Right atrium auricular region (tissue), 2 donors: ENCODE data around the gene CAMLG. TPM values are rescaled to one million over a fixed set of nuclear protein-coding genes. Genes with fewer than 3 reads are reported as not detected.

Experiments
- DNase-seq: peaks from one replicate; pipeline ENCODE4 v3.0.0-alpha.2; 2019; ENCODE audit warnings: low spot score
- H3K27ac ChIP-seq, 2 donors: fragments of 200-600 bp; sonication (generic); 1 replicate in 1 of 2; 2 replicates in 1 of 2; pipeline ENCODE4 v1.5.1; 2016 to 2019
- H3K27me3 ChIP-seq, 2 donors: fragments of 200-600 bp; sonication (generic); one replicate each; pipeline versions ENCODE4 v1.5.1 to v1.6.0; 2017 to 2019
- H3K36me3 ChIP-seq: fragments of 200-600 bp; sonication (generic); one replicate; pipeline ENCODE4 v1.5.1; 2016
- H3K4me1 ChIP-seq, 2 donors: fragments of 200-600 bp; sonication (generic); one replicate each; pipeline versions ENCODE4 v1.5.1 to v1.6.0; 2017 to 2019
- H3K4me3 ChIP-seq, 2 donors: fragments of 200-600 bp; sonication (generic); 1 replicate in 1 of 2; 2 replicates in 1 of 2; pipeline ENCODE4 v1.5.1; 2017 to 2019; ENCODE audit warnings: mild to moderate bottlenecking in 1 of 2, moderate library complexity in 1 of 2
- H3K9me3 ChIP-seq, 2 donors: fragments of 200-600 bp; sonication (generic); one replicate each; pipeline ENCODE4 v1.5.1; 2019
- CTCF ChIP-seq, 2 donors: fragments of 200-600 bp; sonication (generic); IDR thresholded peaks; one replicate each; pipeline ENCODE4 v1.5.1; 2019; ENCODE audit warnings: antibody characterized with exemption in 2 of 2
- total RNA-seq, 2 donors: library from RNA; depleted of rRNA; stranded (reverse); fragments of >200 nt; gene quantifications; one replicate each; pipeline ENCODE4 v1.1.0, GENCODE V29; 2016

Gene CAMLG
- total RNA-seq, 2 donors from 2014 or later, result 18.2 to 21.9 TPM

GRCh38 chr5:134787692-134788091, 49.3 kb downstream of the CAMLG start:
- Histone ChIP-seq H3K4me1 (no peaks in the 10 kb centered on the region), H3K4me3 (no peak overlapping the region), H3K9me3 (no peaks in the 10 kb centered on the region), H3K27me3 (no peaks in the 10 kb centered on the region), H3K36me3 (peaks cover 86% of the 10 kb centered on the region), H3K27ac (no peak overlapping the region)
- DNase-seq, result no peak
- no peak for TF ChIP-seq CTCF (IDR thresholded peaks at IDR 0.05)

DNA sequence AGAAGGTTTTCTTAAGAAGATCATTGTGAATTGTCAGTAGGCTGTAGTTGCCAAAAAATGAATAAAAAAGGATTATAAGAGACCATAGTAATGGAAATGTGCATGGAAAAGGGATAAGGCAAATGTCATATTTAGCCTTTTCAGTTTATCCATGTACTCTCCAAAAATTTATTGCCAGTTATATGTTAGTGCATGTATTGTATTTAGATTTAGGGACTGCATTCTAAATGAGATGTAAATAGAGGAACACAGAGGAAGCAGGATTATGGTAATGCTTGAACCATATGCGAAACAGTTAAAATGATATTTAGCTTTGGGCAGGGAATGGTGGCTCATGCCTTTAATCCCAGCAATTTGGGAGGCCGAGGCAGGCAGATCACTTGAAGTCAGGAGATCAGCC, 53.2 kb downstream of the CAMLG start:
- DNase-seq, result no peak
- Histone ChIP-seq H3K4me1 (no peaks in the 10 kb centered on the region), H3K27ac (no peak overlapping the region), H3K36me3 (peaks cover 79% of the 10 kb centered on the region), H3K4me3 (no peak overlapping the region), H3K9me3 (no peaks in the 10 kb centered on the region), H3K27me3 (no peaks in the 10 kb centered on the region)
- TF ChIP-seq CTCF (IDR thresholded peaks at IDR 0.05), result no peak

DNA sequence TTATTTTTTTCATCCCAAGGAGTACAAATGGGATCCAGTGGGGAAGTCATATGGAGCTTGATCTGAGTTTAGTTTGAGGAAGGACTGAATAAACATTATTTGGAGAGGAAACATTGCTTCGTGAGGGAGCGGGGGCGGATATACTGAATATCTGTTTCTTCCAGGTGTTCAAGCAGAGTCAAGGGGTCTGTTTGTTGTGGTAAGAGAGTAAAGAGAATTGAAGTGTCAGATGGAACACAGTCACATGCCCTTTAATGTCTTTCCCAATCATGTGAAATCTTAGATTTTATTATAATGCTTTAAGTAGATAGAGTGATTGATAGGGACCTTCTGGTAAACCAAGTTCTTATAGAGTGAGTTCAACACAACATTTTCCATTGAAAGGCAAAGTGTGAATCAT, 53.9 kb downstream of the CAMLG start:
- Histone ChIP-seq H3K4me1 (no peaks in the 10 kb centered on the region), H3K27ac (no peak overlapping the region), H3K27me3 (no peaks in the 10 kb centered on the region), H3K4me3 (no peak overlapping the region), H3K9me3 (no peaks in the 10 kb centered on the region), H3K36me3 (peaks cover 77% of the 10 kb centered on the region)
- TF ChIP-seq CTCF (IDR thresholded peaks at IDR 0.05), result no peak
- DNase-seq, result no peak

- Histone ChIP-seq H3K9me3 (no peaks in the 10 kb centered on the region), H3K36me3 (peaks cover 80% of the 10 kb centered on the region), H3K4me1 (no peaks in the 10 kb centered on the region), H3K4me3 (no peak overlapping the region), H3K27ac (no peak overlapping the region), H3K27me3 (no peaks in the 10 kb centered on the region)
- DNase-seq, result no peak
- TF ChIP-seq CTCF (IDR thresholded peaks at IDR 0.05), result no peak
These were observed 54.8 kb downstream of the CAMLG start for GRCh38 chr5:134793111-134793510.

GRCh38 chr5:134794082-134794481, 55.7 kb downstream of the CAMLG start:
- no peak for DNase-seq
- Histone ChIP-seq H3K27ac (no peak overlapping the region), H3K36me3 (peaks cover 85% of the 10 kb centered on the region), H3K4me1 (no peaks in the 10 kb centered on the region), H3K9me3 (no peaks in the 10 kb centered on the region), H3K4me3 (no peak overlapping the region), H3K27me3 (no peaks in the 10 kb centered on the region)
- TF ChIP-seq CTCF (IDR thresholded peaks at IDR 0.05), result no peak

DNA sequence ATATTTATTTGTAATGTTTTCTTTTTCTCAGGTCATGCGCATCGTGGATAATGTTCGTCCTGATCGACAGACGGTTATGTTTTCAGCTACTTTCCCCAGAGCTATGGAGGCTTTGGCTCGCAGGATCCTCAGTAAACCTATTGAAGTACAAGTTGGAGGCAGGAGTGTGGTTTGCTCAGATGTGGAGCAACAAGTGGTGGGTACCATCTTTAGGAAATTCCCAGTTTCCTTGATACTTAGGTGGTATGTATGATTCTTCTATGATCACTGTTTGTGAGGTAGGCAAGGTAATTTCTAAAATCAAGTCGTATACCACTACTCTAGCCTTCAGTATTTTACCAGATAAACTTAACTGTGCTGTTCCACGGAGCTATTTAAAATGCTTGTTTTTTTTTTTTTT, 56.5 kb downstream of the CAMLG start:
- no peak overlapping the region for H3K27ac ChIP-seq
- H3K36me3 ChIP-seq, result peaks cover 81% of the 10 kb centered on the region
- no peak for TF ChIP-seq CTCF (IDR thresholded peaks at IDR 0.05)
- H3K27me3 ChIP-seq, result no peaks in the 10 kb centered on the region
- H3K4me1 ChIP-seq, result no peaks in the 10 kb centered on the region
- no peaks in the 10 kb centered on the region for H3K9me3 ChIP-seq
- no peak overlapping the region for H3K4me3 ChIP-seq
- no peak for DNase-seq
